VCaP (cell line): ENCODE measurements around the gene PWWP2B.
"Not testable (repeated sequence)": the region's sequence is repeated elsewhere in the genome, so short reads cannot be mapped to it uniquely, and the experiment has no call there.

ENCODE experiments used
- H3K27ac ChIP-seq: fragments of 450-650 bp; 2 replicates; pipeline ENCODE4 v1.5.1; 2017
- CTCF ChIP-seq: fragments of 450-650 bp; conservative IDR thresholded peaks from 2 replicates; pipeline ENCODE4 v1.5.1; 2017; ENCODE audit warnings: mild to moderate bottlenecking, moderate library complexity

Gene PWWP2B

DNA sequence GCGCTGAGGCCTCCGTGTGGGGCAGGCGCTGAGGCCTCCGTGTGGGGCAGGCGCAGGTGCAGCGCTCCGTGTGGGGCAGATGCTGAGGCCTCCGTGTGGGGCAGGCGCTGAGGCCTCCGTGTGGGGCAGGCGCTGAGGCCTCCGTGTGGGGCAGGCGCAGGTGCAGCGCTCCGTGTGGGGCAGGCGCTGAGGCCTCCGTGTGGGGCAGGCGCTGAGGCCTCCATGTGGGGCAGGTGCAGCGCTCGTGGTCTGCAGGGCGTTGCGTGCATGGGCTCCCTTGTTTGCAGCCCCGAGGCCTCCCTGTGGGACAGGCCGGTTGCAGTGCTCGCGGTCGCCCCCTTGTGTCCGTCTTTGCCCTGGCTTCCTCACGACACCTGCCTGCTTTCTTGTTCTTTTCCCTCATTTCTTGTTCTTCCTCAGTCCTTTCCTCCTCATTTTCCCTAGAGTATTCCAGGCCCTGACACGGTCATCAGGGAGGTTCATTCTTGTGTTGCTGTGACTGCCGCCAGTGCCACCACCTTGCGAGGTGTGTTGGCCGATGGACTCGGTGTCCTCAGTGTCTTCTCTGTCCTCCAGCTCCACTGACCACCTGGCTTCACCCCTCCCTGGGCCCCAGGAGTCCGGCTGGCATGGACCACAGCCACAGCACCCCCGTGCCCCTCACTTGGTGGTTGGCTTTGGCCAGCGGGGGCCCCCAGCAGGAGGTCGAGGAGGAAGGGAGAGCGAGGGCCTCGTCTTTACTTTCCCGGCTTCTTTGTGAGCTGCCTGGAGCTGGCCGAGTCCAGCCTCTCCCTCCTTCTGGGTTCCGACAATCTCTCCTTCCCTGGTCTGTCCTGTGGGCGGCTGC, 44.3 kb upstream of the PWWP2B start:
- H3K27ac ChIP-seq: not testable (repeated sequence)
- peak; percentile 77 for TF ChIP-seq CTCF

DNA sequence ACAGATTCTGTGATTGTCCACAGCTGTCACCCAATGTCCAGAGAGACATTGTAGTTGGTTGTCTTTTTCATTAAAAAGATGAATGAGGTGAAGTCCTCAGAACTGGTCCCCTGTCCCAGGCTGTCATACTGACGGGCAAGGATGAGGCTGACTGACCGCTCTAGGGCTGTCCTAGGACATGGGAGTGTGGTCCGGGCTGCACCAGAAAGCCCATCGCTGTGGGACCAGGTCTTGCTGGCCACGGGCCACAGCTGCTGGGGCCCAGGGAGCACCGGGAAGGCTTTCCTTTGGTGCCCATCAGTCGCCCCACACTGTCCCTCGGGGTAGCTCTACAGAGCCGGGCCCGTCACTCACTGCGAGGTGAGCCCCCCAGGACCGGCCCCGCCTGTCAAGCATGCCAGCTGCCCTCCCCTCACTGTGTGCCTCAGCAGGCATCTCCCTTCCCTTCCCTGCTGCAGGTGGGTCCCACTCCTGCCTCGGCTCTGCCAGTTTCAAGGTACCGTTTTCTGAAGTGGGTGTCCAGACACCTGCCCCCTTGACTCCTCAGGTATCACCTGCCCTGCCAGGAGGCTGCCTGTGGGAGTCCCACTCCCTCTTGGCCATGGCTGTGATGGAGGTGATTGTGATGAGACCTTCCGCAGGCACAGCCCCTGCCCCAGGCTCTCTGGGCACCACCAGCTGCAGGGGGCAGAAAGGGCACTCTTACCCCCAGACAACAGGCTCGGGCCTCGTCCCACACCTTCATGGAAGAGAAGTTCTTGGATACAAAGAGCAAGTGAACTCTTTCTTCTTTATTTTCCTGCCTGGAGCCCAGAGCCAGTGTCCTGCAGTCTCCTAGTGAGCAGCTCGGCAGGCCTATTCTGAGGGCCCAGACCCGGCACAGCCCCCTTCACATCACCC, 43.3 kb upstream of the PWWP2B start:
- H3K27ac ChIP-seq: no peak overlapping the region
- no peak for TF ChIP-seq CTCF

- no peak overlapping the region for H3K27ac ChIP-seq
- TF ChIP-seq CTCF: no peak
Observed at GRCh38 chr10:132354356-132355094, 42.5 kb upstream of the PWWP2B start.

GRCh38 chr10:132355297-132355696, 41.7 kb upstream of the PWWP2B start:
- TF ChIP-seq CTCF: no peak

GRCh38 chr10:132355754-132356153, 41.2 kb upstream of the PWWP2B start:
- no peak overlapping the region for H3K27ac ChIP-seq
- no peak for TF ChIP-seq CTCF

More at GRCh38 chr10:132355297-132355696, 41.7 kb upstream of the PWWP2B start:
- no peak overlapping the region for H3K27ac ChIP-seq

DNA sequence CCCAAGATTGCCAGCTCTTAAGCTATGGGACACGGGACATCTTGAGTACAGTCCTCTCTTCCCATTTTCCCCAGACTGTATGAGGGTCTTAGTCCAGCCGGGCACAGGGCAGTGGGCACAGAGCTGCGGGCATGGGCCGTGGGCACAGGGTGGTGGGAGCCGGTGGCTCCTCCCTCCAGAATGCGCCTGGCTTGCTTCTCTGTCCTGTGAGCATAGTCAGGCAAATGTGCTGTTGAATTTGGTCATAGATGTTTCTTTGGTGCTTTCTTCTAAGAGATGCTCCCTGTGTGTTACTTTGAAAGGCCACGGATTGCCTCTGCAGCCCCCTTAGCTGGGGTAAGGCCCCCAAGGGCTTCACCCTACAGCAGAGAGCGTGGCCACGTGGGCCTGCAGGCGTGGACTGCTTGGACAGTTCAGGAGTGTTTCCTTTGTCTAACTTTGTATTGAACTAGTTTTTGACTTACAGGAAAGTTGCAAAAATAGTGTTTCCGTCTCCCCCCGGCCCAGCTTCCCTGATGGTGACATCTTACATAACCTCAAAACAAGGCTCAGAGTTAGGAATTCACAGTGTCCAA, 40.3 kb upstream of the PWWP2B start:
- no peak for TF ChIP-seq CTCF

More for the DNA sequence above, 40.3 kb upstream of the PWWP2B start:
- no peak overlapping the region for H3K27ac ChIP-seq
